ENCODE data around the gene LCE3E. TPM values are rescaled to one million over a fixed set of nuclear protein-coding genes. Genes with fewer than 3 reads are reported as not detected.
"Not testable (repeated sequence)": the region's sequence is repeated elsewhere in the genome, so short reads cannot be mapped to it uniquely, and the experiment has no call there.

LCE3E gene
- total RNA-seq, 4 donors from 2014 or later, result not detected

GRCh38 chr1:152577168-152577567 is 10.6 kb upstream of the LCE3E start:
- ATAC-seq (ENCODE audit: low FRiP score), result no peak
- no peak for DNase-seq (ENCODE audit: low spot score)
- TF ChIP-seq, protein P1, sequence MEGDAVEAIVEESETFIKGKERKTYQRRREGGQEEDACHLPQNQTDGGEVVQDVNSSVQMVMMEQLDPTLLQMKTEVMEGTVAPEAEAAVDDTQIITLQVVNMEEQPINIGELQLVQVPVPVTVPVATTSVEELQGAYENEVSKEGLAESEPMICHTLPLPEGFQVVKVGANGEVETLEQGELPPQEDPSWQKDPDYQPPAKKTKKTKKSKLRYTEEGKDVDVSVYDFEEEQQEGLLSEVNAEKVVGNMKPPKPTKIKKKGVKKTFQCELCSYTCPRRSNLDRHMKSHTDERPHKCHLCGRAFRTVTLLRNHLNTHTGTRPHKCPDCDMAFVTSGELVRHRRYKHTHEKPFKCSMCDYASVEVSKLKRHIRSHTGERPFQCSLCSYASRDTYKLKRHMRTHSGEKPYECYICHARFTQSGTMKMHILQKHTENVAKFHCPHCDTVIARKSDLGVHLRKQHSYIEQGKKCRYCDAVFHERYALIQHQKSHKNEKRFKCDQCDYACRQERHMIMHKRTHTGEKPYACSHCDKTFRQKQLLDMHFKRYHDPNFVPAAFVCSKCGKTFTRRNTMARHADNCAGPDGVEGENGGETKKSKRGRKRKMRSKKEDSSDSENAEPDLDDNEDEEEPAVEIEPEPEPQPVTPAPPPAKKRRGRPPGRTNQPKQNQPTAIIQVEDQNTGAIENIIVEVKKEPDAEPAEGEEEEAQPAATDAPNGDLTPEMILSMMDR (IDR thresholded peaks at IDR 0.05), result no peak

DNA sequence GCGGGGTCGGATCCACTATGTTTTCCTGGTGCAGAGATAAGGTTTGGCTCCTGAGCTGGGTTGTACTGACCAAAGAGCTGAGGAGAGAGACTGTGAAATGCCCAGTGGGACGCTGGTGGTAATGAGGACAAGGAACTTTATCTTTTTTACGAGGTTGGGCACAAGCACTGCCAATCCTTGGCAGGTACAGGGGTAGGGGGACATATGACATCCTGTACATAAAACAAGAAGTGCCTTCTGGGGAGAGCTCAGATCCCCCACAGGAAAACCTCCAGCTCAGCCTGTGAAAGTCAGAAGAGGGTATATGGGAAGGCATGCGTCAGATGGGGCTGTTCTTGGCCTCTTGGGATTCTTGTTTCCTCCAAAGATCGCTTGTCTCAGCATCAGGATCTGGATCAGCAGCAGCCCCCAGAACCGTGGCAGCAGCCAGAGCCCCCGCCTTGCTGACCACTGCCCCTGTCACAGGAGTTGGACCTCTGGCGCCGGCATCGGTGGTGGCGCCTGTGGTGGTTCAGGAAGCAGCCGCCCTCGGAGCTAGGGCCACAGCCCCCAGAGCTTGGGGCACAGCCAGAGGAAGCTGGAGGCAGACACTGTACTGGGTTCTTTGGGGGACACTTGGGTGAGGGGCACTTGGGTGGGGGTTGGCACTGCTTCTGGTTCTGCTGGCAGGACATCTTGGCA is 905 bp downstream of the LCE3E start:
- ATAC-seq (ENCODE audit: low FRiP score) (no peak), DNase-seq (ENCODE audit: low spot score) (no peak)
- TF ChIP-seq, protein P1 (IDR thresholded peaks at IDR 0.05), result no peak

GRCh38 chr1:152565115-152565514 is 1.5 kb downstream of the LCE3E start:
- TF ChIP-seq, protein P1 (IDR thresholded peaks at IDR 0.05), result no peak
- ATAC-seq (ENCODE audit: low FRiP score) (no peak), DNase-seq (ENCODE audit: low spot score) (no peak)

DNA sequence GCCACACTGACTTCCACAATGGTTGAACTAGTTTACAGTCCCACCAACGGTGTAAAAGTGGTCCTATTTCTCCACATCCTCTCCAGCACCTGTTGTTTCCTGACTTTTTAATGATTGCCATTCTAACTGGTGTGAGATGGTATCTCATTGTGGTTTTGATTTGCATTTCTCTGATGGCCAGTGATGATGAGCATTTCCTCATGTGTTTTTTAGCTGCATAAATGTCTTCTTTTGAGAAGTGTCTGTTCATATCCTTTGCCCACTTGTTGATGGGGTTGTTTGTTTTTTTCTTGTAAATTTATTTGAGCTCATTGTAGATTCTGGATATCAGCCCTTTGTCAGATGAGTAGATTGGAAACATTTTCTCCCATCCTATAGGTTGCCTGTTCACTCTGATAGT is 18.2 kb downstream of the LCE3E start:
- DNase-seq (ENCODE audit: low spot score), result not testable (repeated sequence)

GRCh38 chr1:152546704-152547103 is 19.9 kb downstream of the LCE3E start:
- TF ChIP-seq, protein P1 (IDR thresholded peaks at IDR 0.05), result no peak
- ATAC-seq (ENCODE audit: low FRiP score) (no peak), DNase-seq (ENCODE audit: low spot score) (no peak)

More for the DNA sequence above, 18.2 kb downstream of the LCE3E start:
- ATAC-seq (ENCODE audit: low FRiP score), result not testable (repeated sequence)

DNA sequence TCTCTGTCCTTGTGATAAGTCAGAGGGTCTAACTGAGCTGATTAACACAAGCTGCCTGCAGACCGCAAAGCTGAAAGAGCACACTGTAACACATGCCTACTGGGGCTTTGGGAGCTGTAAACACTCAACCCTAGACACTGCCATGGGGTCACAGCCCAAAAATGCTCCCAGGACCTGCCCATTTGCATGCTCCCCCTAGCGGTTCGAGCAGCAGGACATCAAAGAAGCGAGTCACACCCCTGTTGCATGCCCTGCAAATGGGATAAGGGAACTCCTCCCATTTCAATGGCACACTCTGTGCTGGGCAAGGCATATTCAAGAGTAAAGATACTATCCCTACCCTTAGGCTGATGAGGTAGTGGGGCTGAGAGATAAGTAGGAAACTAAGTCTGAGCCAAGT is 22.8 kb downstream of the LCE3E start:
- no peak for ATAC-seq (ENCODE audit: low FRiP score)
- TF ChIP-seq, protein P1 (IDR thresholded peaks at IDR 0.05), result no peak
- DNase-seq (ENCODE audit: low spot score), result no peak

- ATAC-seq (ENCODE audit: low FRiP score) (no peak), DNase-seq (ENCODE audit: low spot score) (no peak)
- TF ChIP-seq, protein P1 (IDR thresholded peaks at IDR 0.05), result no peak
Measured at GRCh38 chr1:152539901-152540300, 26.7 kb downstream of the LCE3E start.
